Measurements from ENCODE around the gene CLCN6. TPM values are rescaled to one million over a fixed set of nuclear protein-coding genes. Genes with fewer than 3 reads are reported as not detected.

Gene CLCN6
- total and polyA plus RNA-seq, 10 of the 15 experiments (the other 5 are each of a cell fraction or from before 2014, with no cell fraction given) = 2.2 to 20.9 (median 10.2) TPM

- ChIA-PET CTCF (no interaction called here), POLR2A (interaction anchor here (1.2 kb wide), 1 partner anchor 12 kb away, joined by 4 read pairs; no protein-coding TSS in a partner anchor), RAD21 (ENCODE audit: unreplicated experiment) (no interaction called here), SMC1A (ENCODE audit: uncharacterized antibody, unreplicated experiment) (no interaction called here)
- H3K9me3 ChIP-seq (replicated peaks; ENCODE audit: control insufficient read depth, insufficient read depth, low read length) = no peaks in the 10 kb centered on the region
- H4K20me1 ChIP-seq (ENCODE audit: control insufficient read depth, insufficient read depth) = no peaks in the 10 kb centered on the region
- in situ Hi-C loops (cut with MboI) (no loop called here), intact Hi-C loops (cut with micrococcal nuclease; ENCODE audit: unreplicated experiment) (no loop called here)
- BruUV-seq (replicated peaks) = no TSS peak
- H3K4me2 ChIP-seq (ENCODE audit: control insufficient read depth, insufficient read depth) = no peak overlapping the region
- WGBS (ENCODE audit: insufficient coverage, insufficient replicate concordance, low lambda C conversion rate, missing lambda C conversion rate) = 79% methylated on average over 19 of the region's 19 CpGs
- H3K4me1 ChIP-seq (ENCODE audit: control insufficient read depth, insufficient read depth, low read length) = no peaks in the 10 kb centered on the region
- H3K79me2 ChIP-seq (ENCODE audit: control insufficient read depth, insufficient read depth, low read length) = no peaks in the 10 kb centered on the region
- H3K36me3 ChIP-seq (ENCODE audit: control insufficient read depth in 2 of 2, insufficient read depth in 2 of 2, low read length in 1 of 2) = no peaks in the 10 kb centered on the region; a peak in 2 of 4 replicates
- H2AFZ ChIP-seq (ENCODE audit: control insufficient read depth, low read depth, low read length) = no peak overlapping the region
- peak; percentile 40; the same call in 1 of the 2 replicates for TF ChIP-seq IKZF1 (conservative IDR thresholded peaks at IDR 0.05)
- TF ChIP-seq SPI1 (IDR thresholded peaks at IDR 0.05; ENCODE audit: borderline replicate concordance, insufficient read depth, low read depth, low read length) = peak; percentile 40; the same call in 1 of the 2 replicates
- no peak for TF ChIP-seq BCLAF1 (IDR thresholded peaks at IDR 0.05)
- H3K4me3 ChIP-seq = no peak overlapping the region
- DNase-seq (ENCODE audit: low read depth, low spot score) (no peak), FAIRE-seq (no peak), ATAC-seq (peak; percentile 63)
- no peaks in the 10 kb centered on the region for H3K27me3 ChIP-seq (replicated peaks in 1 of 2; ENCODE audit: control insufficient read depth in 2 of 2, insufficient read depth in 2 of 2, low read length in 1 of 2)
- H3K27ac ChIP-seq (ENCODE audit: control insufficient read depth, insufficient read depth) = no peak overlapping the region
- H3K9ac ChIP-seq (ENCODE audit: control insufficient read depth, insufficient read depth, low read length) = no peak overlapping the region
Observed at GRCh38 chr1:11790880-11791715, 14.9 kb upstream of the CLCN6 start.
